Right renal cortex interstitium (tissue), 3 donors: ENCODE results near the gene GBF1. TPM values are rescaled to one million over a fixed set of nuclear protein-coding genes. Genes with fewer than 3 reads are reported as not detected.
"Not testable (repeated sequence)": the region's sequence is repeated elsewhere in the genome, so short reads cannot be mapped to it uniquely, and the experiment has no call there.

Source experiments
- DNase-seq, 3 donors: peaks; one replicate each; pipeline ENCODE4 v3.0.0-alpha.2; 2013; ENCODE audit warnings: low read depth in 3 of 3, low spot score in 2 of 3
- polyA plus RNA-seq, 3 donors: library from polyadenylated mRNA; unstranded; fragments of 120-200 nt; gene quantifications; one replicate each; pipeline ENCODE4 v1.2.1, GENCODE V29; 2013; ENCODE audit not compliant: insufficient read length in 3 of 3

GBF1 gene
- 10 to 100 TPM; 40.5 to 44.7 (median 42.3) TPM for polyA plus RNA-seq

GRCh38 chr10:102245082-102245931 lies at the start of gene GBF1:
Gene GBF1 (plus strand): TSS chr10:102245532. CDS start chr10:102258939, 13,407 bp downstream.
- peak; percentile 98 to 99 (median 99) for DNase-seq

DNA sequence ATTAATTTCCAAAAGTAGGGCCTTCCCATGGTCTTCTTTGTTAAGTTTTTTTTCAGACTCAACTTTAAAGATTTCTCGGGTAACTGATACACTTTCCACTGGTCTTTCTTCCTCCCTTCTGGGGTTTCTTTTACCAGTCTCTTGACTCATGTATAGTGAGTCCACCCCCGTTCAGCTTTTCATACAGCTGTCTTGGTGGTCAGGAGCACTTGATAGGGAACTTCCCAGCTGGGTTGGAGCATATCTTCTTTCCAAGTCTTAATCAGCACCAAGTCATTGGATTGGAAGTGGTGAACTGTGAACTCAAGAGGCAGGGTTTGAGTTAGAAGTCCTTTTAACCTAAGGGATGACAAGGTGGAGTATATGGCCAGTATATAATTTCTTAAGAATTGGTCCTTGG lies 48.4 kb upstream of the GBF1 start:
- no peak for DNase-seq

- DNase-seq: no peak
These were observed 47.3 kb upstream of the GBF1 start for GRCh38 chr10:102198027-102198426.

- DNase-seq: no peak
These were observed 44.3 kb upstream of the GBF1 start for GRCh38 chr10:102200751-102201640.

DNA sequence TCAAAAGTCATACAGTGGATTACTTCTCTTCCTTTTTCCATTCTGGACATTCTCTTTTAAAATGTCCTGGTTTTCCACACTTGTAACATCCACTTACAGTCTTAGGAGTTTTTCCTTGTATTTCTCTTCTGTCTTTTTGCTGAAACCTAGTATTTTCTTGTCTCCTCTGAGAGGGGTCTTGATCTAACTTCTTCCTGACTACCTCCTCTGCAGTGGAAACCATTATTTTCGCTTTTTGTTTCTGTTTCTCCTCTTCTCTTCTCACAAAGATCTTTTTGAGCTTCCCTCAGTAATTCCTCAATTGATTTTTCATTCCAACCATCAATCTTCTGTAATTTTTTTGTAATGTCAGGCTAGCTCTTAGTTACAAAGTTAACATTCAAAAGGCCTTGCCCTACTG lies 42.9 kb upstream of the GBF1 start:
- DNase-seq: no peak

- no peak for DNase-seq
These were observed 36.9 kb upstream of the GBF1 start for GRCh38 chr10:102208311-102209035.

DNA sequence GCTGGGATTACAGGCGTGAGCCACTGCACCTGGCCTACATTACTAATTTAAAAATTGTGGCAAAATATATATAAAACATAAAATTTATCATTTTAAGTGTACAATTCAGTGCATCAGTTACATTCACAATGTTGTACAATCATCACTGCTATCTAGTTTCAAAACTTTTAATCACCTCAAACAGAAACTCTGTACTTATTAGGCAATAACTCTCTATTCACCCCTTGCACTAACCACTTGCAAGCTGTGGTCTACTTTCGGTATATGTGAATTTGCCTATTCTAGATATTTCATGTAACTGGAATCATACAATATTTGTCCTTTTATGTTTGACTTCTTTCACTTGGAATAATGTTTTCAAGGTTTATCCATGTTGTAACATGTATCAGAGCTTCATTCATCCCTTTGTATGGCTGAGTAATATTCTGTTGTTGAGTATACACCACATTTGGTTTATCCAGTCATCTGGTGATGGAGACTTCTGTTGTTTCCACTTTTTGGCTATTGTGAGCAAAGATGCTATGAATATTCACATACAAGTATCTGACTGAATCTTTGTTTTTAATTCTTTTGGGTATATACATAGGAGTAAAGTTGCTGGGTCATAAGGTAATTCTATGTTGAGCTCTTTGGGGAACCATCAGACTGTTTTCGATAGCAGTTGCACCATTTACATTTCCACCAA lies 33.6 kb upstream of the GBF1 start:
- DNase-seq: no peak

DNA sequence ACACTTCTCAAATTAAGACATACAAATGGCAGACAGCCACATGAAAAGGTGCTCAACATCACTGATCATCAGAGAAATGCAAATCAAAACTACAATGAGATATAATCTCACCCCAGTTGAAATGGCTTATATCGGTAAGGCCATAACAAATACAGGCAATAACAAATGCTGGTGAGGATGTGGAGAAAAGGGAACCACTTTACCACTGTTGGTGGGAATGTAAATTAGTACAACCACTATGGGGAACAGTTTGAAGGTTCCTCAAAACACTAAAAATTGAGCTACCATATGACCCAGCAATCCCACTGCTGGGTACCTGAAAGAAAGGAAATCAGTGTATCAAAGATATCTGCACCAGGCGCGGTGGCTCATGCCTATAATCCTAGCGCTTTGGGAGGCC lies 31.7 kb upstream of the GBF1 start:
- not testable (repeated sequence) for DNase-seq

DNA sequence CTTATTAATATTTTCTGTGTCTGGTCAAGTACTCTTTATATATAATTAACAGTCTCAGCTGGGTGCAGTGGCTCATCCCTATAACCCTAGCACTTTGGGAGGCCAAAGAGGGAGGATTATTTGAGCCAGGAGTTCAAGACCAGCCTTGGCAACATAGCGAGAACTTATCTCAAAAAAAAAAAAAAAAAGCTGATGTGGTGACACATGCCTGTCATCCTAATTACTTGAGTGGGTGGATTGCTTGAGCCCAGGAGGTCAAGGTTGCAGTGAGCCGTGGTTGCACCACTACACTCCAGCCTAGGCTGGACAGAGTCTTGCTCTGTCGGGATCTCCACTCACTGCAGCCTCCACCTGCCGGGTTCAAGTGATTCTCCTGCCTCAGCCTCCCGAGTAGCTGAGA lies 26.0 kb upstream of the GBF1 start:
- DNase-seq: no peak

GRCh38 chr10:102220612-102221011 lies 24.7 kb upstream of the GBF1 start:
- no peak for DNase-seq

GRCh38 chr10:102222797-102223196 lies 22.5 kb upstream of the GBF1 start:
- DNase-seq: no peak

DNA sequence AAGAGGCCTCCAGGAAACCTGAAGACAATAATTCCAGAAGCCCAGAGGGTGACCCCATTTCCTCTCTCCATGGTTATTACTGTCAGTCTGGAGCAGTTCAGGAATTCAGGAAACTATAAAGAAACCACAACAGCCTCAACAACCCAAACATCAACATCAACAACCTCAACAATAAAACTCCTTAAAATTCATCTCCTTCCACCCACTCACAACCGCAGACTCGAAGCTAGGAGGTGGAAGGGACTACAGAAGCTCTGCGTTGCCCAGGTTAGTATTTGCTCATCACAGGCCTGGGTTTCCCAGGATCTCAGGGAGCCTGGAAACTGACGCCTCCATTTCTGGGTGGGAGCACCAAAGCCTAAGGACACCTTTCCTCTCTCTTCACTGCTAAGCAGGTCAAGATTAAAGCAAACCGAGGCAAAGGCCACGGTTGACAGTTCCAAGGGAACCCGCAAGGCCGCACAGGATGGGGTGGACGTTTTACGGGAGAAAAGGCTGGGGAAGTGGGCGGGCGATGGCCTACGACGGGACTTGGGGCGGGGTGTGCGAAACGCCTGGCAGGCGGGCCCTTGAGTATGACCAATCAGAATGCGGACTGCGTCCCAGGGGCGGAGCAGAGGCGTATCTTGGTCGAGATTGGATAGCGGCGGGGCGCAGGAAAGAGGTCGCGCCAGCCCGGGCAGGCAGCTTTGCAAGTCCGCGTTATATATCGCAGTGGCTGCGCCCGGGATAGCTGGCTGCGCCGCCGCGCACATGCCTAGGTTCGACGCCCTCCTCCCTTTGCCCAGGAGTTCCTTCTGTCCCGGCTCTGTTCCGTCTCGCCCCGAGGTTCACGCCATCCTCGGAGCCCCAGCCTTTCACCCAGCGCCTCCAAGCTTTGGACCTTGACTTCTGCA lies 19.4 kb upstream of the GBF1 start, which contains the start of gene ELOVL3:
Gene ELOVL3 (plus strand): TSS at position 654 of the 896 bp plus-strand sequence. CDS start 250 bp downstream, outside the sequence.
- peak; percentile 84 to 90 (median 88) for DNase-seq

DNA sequence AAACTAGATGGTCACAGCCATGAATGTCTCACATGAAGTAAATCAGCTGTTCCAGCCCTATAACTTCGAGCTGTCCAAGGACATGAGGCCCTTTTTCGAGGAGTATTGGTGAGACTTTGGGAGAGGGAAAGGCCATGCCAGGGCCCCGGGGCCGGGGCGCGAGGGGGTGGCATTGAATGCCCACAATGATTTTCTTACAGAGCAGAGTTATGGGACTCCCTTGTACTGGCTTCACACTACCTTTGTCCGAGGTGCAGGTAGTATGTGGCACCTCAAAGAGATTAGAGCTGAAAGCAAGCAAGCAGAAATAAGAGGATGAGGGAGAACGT lies 18.8 kb upstream of the GBF1 start:
- no peak for DNase-seq

- DNase-seq: no peak
These were observed 18.3 kb upstream of the GBF1 start for GRCh38 chr10:102227050-102227449.

GRCh38 chr10:102229810-102230263 lies 15.5 kb upstream of the GBF1 start:
- DNase-seq: peak in 1 of 3 donors; percentile 71

- no peak for DNase-seq
These were observed 15.0 kb upstream of the GBF1 start for GRCh38 chr10:102230264-102230860.

DNA sequence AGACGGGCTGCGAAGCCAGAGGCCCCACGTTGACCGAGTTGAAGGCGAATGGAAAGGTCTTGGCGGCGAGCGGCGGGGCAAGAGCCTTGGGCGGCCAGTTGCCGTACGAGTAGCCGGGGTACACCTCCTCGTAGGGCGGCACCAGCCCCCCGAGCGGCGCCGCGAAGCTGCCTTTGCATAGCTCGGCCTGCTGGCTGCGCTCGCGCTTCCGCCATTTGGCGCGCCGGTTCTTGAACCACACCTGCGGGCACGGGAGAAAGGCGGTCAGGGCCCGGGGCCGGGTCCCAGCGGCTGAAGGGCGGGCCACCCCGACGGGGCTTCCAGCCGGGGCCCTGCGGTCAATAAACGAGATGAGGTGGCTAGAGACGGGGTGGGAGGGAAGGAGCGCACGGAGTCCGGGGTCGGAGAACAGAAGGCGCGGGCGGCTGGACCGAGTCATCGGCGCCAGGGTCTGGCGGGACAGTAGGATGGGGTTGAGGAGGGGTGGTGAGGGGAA lies 14.4 kb upstream of the GBF1 start:
- DNase-seq: no peak
